Effector CD4-positive, alpha-beta T cell (primary cell): Measurements from ENCODE around the gene FSTL4. TPM values are rescaled to one million over a fixed set of nuclear protein-coding genes. Genes with fewer than 3 reads are reported as not detected.

ENCODE experiments used
- DNase-seq: peaks from one replicate; pipeline ENCODE4 v3.0.0-alpha.2; 2020
- total RNA-seq: gene quantifications from one replicate; lab custom pipeline; 2026; lab: John Stamatoyannopoulos, UW

Gene FSTL4
- total RNA-seq, result not detected

DNA sequence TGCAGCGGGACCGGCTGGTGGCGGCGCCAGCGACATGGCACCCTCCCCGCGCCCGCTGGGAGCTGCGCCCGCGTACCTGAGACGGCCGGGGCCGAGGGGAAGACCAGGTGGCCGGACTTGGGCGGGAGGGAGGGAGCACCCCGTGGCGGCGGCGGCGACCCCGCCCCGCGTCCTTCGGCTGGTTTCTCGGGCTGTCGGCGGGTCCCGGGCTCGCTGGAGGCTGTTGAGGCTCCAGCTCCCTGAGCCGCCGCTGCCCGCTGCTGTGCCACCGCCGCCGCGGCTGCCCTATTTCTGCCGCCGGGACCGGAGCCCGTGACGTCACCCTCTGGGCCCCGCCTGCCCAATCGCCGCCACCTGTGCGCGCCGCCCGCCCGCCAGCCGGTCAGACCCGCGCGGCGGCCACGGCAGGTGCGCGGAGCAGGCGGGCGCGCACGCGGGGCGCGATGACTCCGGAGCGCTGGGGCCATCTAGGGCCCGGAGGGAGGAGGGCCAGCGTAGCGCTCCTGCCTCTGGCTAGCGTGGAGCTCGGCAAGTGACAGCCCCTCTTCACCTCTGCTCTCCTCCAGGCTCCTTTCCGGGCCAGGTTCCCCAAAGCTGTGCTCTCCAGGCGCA is at the start of gene FSTL4:
Gene FSTL4, minus strand, starts transcription at position 293 of the 612 bp plus-strand sequence.
- no peak for DNase-seq

DNA sequence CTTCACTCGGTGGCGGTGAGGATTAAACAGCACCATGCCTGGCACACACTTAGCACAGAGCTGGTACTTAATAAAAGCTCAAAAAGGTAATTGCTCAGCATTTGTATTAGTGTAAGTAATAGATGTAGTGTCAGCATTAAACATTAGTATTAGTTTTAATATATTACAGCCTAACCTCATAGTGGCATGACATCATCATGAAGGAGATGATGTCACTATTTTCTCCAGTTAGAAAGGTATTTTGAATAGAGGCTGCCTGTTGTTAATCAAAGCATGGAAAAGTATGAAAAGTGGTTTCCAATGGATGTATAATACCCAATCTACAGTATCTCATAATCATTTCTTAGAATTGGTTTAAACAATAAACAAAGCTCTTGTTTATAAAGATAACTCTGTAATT is 49.0 kb upstream of the FSTL4 start:
- DNase-seq, result no peak

DNA sequence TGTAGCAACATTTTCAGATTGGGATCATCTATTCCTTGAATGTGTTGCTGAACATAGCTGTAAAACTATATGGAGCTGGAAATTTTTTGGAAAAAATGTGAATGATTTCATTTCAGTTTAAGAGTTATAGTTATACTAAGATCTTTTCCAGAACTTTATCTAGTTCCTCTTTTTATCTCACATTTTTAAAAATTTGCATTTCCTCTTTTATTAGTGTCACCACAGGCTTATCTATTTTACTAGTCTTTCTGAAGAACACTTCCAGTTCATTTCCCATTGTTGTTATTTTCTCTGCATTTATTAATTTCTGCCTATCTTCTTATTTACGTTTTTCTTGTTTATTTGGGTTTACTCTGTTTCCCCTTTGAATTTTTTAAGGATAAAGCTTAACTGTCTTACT is 46.0 kb upstream of the FSTL4 start:
- no peak for DNase-seq

DNA sequence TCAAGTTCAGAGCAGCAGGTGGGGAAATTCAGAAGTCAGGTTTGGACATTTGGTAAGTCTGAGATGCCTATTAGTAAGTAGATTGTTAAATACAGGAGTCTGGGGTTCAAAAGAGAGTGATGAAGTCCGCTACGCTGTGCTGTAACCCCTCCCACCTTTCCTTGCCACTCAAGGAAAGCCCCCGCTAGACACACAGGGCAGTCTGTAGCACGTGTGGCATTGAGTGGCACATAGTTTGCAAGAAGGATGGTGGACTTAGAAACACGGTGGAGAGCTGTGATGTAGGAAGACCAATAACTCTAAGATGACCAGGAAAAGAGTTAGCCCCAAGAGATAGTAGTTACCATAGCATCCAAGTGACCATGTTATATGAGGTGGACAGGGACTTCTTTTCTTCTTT is 44.7 kb upstream of the FSTL4 start:
- no peak for DNase-seq

DNA sequence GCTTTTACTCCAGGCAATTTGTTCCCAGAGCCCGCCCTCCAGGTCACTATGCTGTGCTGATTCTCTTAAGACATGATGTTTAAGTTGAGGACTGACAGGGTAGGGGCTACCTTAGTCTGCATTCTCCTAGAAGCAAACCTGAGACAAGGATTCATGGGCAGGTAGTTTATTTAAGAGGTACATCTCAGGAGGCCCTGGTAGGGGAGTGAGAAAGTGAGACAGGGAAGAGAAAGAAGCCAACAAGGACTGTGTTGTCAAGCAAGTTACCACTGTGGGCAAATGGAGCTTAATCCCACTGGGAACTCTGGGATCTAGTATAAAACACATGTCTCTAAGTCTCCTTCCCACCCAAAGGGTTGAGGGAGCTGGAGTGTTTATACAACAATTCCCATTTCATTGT is 43.6 kb upstream of the FSTL4 start:
- DNase-seq, result no peak

DNA sequence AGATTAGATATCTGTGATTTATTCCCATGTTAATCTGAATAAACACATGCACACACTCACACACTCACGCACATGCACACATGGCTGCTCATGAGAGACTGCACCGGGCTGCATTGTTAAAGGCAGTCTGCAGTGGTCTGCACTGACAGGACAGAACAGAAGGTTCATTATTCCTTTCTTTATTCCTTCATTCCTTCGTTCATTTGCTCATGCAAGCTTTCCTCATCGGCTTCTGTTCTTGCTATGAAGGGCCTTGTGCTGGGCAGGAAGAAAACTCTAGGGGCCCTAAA is 41.4 kb upstream of the FSTL4 start:
- DNase-seq, result no peak

DNA sequence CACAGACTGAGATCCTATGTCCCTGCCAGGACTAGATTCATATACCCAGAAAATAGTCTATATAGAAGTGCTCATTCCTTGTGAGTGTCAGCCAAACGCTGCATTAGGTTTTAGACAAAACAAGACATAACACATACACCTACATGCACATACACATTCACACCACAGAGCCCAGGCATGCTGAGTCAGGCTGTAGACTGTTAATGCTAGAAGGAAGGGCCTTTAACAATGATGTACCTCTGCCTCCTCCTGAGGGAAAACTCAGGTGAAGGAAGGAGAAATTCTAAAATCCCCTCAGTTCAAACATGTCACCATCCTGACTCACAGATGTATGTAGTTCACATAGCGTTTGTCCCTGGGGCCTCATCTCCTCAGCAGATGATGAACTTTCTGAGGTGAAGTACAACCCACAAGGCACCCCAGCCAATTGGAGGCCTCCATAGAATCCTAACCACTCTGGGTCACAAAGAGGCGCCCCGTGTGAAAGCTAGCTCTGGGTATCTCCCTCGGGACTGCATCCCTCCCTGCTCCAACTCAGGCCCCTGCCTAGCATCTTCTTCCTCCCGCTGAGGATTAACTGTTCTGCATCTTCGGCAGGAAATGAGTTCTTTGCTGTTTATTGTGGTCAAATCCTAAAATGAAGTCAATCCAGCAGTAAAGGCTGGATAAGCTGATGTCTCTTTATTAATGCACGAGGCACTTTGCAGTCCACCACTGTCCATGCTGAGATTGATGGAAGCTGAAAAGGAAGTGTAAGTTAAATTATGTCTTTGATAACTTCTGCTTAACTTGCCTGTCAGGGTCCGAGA is 40.8 kb upstream of the FSTL4 start:
- no peak for DNase-seq

DNA sequence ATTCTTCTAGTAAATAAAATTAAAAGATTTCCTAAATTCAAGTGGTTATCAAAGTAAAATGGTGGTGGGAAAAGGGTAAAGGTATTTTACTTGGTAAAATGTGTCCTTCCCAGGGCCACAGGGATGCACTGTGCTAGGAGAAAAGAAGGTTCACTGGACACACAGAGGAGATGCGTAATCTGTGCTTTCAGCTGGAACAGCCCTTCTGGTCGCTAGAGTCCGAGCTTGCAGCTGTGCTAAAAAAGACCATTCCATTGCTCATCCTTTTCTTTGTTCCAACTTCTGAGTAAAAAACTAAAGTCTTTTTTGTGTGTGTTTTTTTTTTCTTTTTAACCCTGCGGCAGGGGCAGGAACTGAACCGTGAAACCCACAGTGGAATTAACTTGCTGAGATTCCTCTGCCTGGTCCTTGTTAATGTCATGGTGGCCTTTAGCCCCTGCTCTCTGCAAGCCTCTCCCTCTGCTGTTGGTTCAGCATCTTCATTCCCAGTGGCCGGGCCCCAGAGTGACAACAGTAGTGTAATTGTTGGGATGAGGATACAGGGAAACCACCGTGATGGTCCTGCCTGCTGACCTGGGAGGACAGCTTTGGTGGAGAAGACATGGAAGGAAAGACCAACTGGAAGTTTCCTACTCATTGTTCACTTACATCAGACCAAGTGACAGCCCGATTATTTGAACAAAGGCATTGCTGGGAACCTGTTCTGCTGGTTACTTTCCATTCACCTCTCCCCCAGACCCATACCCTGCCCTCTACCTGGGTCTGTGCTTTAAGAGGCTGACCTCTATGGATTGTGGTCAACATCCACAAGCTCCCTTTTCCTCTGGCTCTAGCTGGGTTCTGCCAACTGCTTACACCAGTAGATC is 31.9 kb upstream of the FSTL4 start:
- no peak for DNase-seq

DNA sequence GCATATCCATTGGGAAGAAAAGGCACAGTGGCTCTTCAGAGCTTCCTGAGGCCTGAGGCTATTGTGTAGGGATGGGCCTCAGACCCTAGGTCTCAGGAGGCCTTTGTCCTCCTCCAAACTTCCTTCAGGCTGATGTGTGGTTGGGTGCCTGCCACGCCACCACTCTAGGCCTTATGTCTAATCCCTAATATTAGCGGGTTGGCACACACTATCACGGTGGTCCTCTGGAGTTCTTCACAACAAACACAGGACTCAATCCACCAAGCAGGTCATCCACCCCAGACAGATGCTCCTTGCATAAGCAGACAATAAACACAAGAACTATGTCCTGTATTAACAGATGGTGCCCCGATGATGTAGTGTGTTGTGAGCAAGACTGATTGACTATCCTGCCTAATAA is 31.0 kb upstream of the FSTL4 start:
- no peak for DNase-seq

DNA sequence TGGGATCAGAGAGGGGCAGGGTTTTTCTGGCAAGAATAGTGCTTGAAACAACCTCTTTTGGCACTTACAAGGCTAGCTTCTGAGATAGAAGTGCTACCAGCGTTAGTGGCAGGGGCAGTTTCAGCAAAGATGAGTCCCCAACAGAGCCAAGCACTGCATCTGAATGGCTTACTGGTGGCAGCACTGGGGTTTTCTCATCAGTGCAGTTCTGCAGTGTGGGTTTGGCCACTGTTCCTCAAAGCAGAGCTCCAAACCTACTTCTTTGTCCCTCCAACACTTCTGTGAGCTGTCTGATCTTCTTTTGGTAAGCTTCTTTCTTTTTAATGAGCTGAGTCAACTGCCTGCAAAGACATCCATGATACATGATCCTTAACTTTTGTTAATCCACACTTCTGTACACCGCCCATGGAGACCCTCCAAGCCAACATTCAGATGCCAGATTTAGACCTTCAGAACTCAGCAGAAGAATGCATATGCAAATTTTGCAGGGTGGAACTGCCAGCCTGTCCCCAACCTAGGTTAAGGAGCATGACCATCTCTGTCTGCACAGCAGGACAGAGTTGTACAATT is 29.9 kb upstream of the FSTL4 start:
- no peak for DNase-seq

DNA sequence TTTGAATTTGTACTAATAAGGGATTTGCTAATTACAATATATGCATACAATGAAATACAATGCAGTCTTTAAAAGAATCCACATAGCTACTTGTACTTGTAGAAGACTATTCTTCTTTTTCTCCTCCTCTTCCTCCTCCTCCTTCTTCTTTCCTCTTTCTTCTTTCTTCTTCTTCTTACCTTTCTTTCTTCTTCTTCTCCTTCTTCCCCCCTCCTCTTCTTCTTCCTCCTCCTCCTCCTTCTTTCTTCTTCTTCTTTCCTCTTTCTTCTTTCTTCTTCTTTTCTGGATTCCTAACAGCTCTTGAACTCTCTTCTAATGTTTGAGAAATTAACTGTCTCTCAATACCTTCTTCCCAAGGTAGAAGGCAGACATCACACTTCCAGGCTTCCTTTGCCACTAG is 29.3 kb upstream of the FSTL4 start:
- DNase-seq, result no peak

DNA sequence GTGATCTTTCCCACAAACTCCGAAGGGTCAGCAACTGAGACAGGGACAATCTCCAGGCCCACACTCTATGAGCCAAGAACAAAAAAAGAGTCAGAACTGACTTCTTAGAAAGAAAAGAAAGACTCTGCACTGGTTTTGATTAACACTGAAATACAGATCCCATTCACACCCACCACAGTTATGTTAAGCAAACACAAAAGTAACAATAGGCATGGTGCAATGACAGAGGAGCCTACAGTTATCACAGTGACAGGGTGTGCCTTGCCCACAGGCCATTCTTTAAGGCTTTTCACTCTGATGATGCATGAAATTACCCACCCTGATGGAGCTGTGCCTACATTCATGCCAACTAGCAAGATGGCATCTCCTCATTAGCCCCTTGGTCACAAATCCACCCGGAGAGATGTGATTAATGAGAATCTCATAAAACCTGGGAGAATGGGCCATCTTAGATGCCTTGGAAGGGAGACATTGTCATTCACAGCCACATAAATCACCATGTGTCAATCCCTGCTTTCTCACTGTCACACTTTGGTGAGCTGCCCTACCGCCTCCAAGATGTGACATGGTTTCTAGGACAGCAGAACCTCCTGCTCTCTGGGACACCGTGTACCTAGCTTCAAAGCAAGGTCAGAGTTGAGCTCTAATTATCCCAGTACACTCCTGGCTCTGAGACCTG is 27.6 kb upstream of the FSTL4 start:
- DNase-seq, result no peak

DNA sequence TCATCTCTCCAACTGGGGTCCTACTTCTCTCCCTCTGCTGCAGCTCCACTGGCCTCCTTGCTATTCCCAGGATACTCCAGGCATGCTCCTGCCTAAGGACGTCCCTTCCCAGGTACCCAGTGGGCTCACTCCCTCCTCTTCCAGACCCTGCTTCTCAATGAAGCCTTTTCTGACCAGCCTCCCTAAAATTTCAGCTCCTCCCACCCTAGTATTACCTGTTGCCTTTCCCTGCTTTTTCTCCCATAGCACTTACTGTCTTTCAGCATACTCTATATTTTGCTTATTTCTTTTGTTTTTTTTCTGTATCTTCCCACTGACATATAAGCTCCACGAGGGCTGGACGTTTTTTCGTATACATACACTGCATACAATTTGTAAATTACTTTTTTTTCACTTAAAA is 26.1 kb upstream of the FSTL4 start:
- DNase-seq, result no peak

DNA sequence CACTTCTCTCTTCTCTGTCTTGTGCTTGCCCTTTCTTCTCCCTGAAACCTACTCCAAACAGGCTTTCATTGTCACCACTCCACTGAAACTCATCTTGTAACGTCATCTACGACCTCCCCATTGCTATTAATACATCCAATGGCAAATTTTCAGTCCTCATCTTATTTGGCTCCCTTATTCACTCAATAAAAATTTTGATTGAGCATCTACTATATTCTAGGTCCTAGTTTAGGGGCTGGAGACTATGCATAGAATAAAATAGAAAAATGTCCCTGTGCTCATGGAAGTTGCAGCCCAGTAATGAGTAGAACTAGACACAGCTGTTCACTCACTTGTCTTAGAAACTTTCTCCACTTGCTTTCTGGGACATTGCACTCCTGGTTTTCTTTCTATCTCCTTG is 24.9 kb upstream of the FSTL4 start:
- DNase-seq, result no peak

DNA sequence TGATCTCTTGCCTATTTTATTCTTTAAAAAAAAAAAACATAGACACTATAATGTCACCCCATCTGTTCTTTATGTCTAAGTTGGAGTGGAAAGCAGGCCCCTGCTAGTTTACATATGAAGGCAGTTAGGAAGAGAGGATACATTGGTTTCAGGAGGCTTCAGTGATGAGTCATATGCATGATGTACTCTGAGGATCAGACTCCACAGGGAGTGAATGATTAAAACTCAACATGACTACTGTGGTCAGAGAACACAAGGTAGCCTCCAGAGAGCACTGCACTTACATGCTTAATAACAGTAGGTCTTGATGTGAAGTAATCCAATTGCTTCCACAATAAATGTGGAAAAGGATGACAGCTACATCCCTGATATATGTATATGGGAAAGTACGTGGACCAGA is 22.7 kb upstream of the FSTL4 start:
- DNase-seq, result no peak

DNA sequence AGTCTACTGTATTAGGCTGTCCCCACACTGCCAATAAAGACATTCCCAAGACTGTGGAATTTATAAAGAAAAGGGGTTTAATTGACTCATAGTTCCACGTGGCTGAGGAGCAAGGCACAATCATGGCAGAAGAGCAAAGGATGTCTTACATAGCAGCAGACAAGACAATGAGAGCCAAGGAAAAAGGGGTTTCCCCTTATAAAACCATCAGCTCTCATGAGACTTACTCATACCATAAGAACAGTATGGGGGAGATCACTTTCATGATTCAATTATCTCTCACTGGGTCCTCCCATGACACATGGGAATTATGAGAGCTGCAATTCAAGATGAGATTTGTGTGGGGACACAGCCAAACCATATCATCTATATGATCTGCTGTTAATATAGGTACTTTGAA is 14.8 kb upstream of the FSTL4 start:
- no peak for DNase-seq

DNA sequence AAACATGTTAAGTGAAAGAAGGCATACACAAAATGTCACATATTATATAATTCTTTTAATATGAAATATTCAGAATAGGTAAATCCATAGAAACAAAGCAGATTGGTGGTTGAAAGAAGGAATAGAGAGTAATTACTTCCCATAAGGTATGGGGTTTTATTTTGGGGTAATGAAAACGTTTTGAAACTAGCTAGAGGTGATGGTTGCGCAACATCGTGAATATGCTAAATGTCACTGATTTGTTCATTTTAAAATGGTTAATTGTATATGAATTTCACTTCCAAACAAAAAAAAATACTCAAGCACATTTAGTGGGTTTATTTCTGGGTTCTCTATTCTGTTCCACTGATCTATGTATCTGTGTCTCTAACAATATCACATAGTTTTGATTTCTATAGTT is 12.0 kb upstream of the FSTL4 start:
- no peak for DNase-seq

DNA sequence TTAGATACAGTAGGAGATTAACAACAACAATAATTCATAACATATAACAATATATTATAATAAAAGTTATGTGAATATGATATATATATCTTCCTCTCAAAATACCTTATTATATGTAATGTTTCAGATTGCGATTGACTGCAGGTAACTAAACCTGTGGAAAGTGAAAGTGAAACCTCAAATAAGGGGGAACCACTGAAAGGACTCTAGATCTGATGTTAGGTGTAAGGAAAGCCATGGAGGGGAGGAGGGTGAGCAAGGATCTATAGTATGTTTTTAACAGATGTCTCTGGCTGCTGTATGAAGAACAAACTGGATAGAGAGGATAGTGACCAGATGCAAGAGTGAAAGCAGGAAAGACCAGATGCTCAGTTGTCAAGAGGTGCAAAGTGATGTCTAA is 5.8 kb upstream of the FSTL4 start:
- no peak for DNase-seq

DNA sequence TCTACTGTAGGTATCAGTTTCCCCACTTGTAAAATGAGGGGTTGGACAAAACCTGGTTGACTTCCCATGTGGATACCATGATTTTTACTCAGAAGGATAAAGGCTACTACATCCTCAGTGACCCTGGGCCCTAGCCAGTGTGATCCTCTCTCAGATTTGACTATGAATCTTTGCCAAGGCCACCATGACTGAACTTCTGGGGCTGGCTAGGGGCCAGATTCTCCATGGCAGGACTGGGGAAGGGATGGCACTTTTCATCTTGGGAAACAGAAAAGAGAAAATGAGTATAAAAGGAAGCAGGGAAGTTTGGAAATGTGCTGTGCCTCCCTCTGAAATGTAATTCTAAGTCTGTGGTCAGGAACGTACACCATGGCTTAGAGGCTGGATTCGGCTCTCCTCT is 1.4 kb upstream of the FSTL4 start:
- DNase-seq, result no peak

DNA sequence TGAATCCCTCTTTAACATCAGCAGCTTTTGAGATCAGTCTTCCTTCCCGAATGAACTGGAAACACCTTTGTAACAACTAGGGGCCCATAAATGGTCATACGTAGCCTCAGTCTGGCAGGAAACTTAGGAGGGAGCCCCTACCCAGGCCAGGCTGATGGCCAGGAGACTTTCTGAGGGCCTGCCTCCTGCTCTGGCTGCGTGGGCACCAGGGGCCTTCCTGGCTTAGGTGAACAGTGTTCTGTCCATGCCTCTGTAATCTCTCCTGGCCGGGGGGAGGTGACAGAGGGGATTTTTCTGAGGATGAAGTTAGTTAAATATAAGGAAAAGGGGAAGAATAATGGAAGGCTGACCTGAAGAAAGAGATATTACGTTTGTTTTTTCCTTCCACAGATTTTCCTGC is 843 bp upstream of the FSTL4 start:
- DNase-seq, result no peak

DNA sequence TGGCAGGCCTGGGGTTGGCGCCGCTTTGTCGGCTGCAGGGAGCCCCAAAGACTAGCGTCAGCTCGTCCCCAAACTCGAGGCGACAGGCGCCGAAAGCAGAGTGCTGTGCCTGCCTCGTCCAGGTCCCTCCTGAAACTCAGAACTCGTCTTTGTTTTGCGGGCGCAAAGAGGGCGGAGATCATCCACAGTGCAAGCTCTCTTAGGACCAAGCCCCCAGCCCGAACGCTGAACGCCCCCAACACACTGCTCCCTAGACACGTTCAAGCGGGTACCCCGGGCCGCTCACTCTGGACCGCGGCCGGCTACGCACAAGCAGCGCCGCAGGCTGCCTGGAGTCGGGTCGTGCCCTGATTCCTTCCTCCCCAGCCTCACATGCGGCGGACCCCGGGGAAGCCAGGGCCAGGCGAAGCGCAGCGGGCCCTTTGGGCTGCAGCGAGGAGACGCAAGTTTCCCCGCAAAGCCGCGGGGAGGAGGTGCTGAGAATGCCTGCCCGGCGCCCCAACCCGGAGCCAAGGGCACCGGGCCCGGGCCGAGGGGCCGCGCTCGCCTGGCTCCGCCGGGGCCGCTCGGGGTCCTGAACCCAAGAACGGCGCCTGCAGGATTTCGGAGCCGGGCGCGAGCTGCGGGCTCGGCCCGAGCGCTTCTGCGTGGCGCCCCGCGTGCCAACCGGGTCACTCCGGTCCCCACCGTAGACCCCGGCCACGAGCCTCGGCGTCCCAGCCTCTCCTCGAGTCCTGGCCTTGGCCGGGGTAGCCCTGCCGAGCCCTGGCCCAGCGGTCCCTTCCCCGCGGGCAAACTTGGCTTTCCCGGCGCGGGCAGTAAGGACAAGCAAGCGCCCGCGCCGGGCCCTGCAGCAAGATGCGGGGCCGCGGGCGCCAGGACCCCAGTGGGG is 738 bp downstream of the FSTL4 start:
- DNase-seq, result no peak
